Suprapubic skin (tissue), 4 donors: ENCODE results near the gene KLHDC4. TPM values are rescaled to one million over a fixed set of nuclear protein-coding genes. Genes with fewer than 3 reads are reported as not detected.

Experiments used
- DNase-seq, 2 donors: peaks; one replicate each; pipeline ENCODE4 v3.0.0-alpha.2; 2019; ENCODE audit warnings: low spot score in 2 of 2
- H3K27ac ChIP-seq: fragments of 200-600 bp; sonication (generic); one replicate; pipeline ENCODE4 v1.5.1; 2019
- H3K27me3 ChIP-seq: fragments of 200-600 bp; sonication (generic); one replicate; pipeline ENCODE4 v1.5.1; 2019
- H3K36me3 ChIP-seq: fragments of 200-600 bp; sonication (generic); one replicate; pipeline ENCODE4 v1.5.1; 2019
- H3K4me1 ChIP-seq: fragments of 200-600 bp; sonication (generic); one replicate; pipeline ENCODE4 v1.5.1; 2019
- H3K4me3 ChIP-seq: fragments of 200-600 bp; sonication (generic); one replicate; pipeline ENCODE4 v1.5.1; 2019; ENCODE audit warnings: mild to moderate bottlenecking
- H3K9me3 ChIP-seq: fragments of 200-600 bp; sonication (generic); one replicate; pipeline ENCODE4 v1.5.1; 2019
- CTCF ChIP-seq, 2 donors: fragments of 200-600 bp in 1 of 2; fragments of 450-650 bp in 1 of 2; sonication (generic) in 1 of 2; IDR thresholded peaks; one replicate each; pipeline ENCODE4 v1.5.1; 2016 to 2019; ENCODE audit warnings: antibody characterized with exemption in 2 of 2, mild to moderate bottlenecking in 1 of 2, moderate library complexity in 1 of 2
- EP300 ChIP-seq: sonication (generic); formaldehyde crosslinking; IDR thresholded peaks from one replicate; pipeline ENCODE4 v1.6.1; 2017; ENCODE audit warnings: antibody characterized with exemption
- POLR2A ChIP-seq, 2 donors: fragments of 450-650 bp; IDR thresholded peaks; one replicate each; pipeline ENCODE4 v1.6.1; 2017; ENCODE audit warnings: antibody characterized with exemption in 2 of 2, mild to moderate bottlenecking in 2 of 2, moderate library complexity in 2 of 2
- POLR2AphosphoS5 ChIP-seq, 3 donors: sonication (generic); formaldehyde crosslinking; IDR thresholded peaks; one replicate each; pipeline ENCODE4 v1.6.1; 2017; ENCODE audit warnings: antibody characterized with exemption in 3 of 3
- WGBS: methylation state at CpG from one replicate; pipeline ENCODE4 v1.1.5; 2018; 5-methylcytosine and 5-hydroxymethylcytosine counted together
- total RNA-seq, 4 donors: library from RNA; depleted of rRNA; stranded (reverse); fragments of >200 nt; gene quantifications; one replicate each; pipeline ENCODE4 v1.1.0, GENCODE V29; 2016

KLHDC4 gene
- total RNA-seq, 4 donors from 2014 or later: 26.6 to 104 (median 30.1) TPM

GRCh38 chr16:87692176-87692575, 73.6 kb downstream of the KLHDC4 start:
- no peak overlapping the region for H3K4me3 ChIP-seq
- no peaks in the 10 kb centered on the region for H3K4me1 ChIP-seq
- TF ChIP-seq EP300: no peak
- TF ChIP-seq POLR2AphosphoS5 (IDR thresholded peaks at IDR 0.05): no peak
- TF ChIP-seq POLR2A (IDR thresholded peaks at IDR 0.05): no peak
- no peak for TF ChIP-seq CTCF (IDR thresholded peaks at IDR 0.05)
- peaks cover 24% of the 10 kb centered on the region for H3K36me3 ChIP-seq
- no peaks in the 10 kb centered on the region for H3K9me3 ChIP-seq
- no peak overlapping the region for H3K27ac ChIP-seq
- 80% methylated on average over 7 of the region's 7 CpGs for WGBS
- DNase-seq: no peak
- H3K27me3 ChIP-seq: peaks cover 16% of the 10 kb centered on the region

GRCh38 chr16:87691686-87692079, 74.1 kb downstream of the KLHDC4 start:
- 55% methylated on average over 13 of the region's 14 CpGs for WGBS
- H3K27me3 ChIP-seq: peaks cover 19% of the 10 kb centered on the region

GRCh38 chr16:87690911-87691685, 74.7 kb downstream of the KLHDC4 start:
- no peaks in the 10 kb centered on the region for H3K4me1 ChIP-seq
- H3K27me3 ChIP-seq: peaks cover 22% of the 10 kb centered on the region
- DNase-seq: no peak
- WGBS: 35% methylated on average over 11 of the region's 33 CpGs
- no peak overlapping the region for H3K4me3 ChIP-seq
- TF ChIP-seq EP300: no peak
- H3K36me3 ChIP-seq: peaks cover 18% of the 10 kb centered on the region
- H3K9me3 ChIP-seq: no peaks in the 10 kb centered on the region
- no peak overlapping the region for H3K27ac ChIP-seq

More at GRCh38 chr16:87691686-87692079, 74.1 kb downstream of the KLHDC4 start:
- Histone ChIP-seq H3K4me1 (no peaks in the 10 kb centered on the region), H3K9me3 (no peaks in the 10 kb centered on the region), H3K4me3 (no peak overlapping the region), H3K36me3 (peaks cover 24% of the 10 kb centered on the region), H3K27ac (no peak overlapping the region)
- TF ChIP-seq POLR2A (IDR thresholded peaks at IDR 0.05) (no peak), POLR2AphosphoS5 (IDR thresholded peaks at IDR 0.05) (no peak), CTCF (IDR thresholded peaks at IDR 0.05) (no peak)
- DNase-seq: no peak

- H3K4me3 ChIP-seq: no peak overlapping the region
- no peaks in the 10 kb centered on the region for H3K9me3 ChIP-seq
- peaks cover 8% of the 10 kb centered on the region for H3K36me3 ChIP-seq
- H3K27ac ChIP-seq: no peak overlapping the region
- WGBS: 92% methylated on average over 31 of the region's 46 CpGs
- peaks cover 26% of the 10 kb centered on the region for H3K27me3 ChIP-seq
- H3K4me1 ChIP-seq: no peaks in the 10 kb centered on the region
- no peak for DNase-seq
- no peak for TF ChIP-seq POLR2A (IDR thresholded peaks at IDR 0.05)
Measured at GRCh38 chr16:87689956-87690465, 75.8 kb downstream of the KLHDC4 start.

- TF ChIP-seq EP300 (no peak), CTCF (IDR thresholded peaks at IDR 0.05) (no peak), POLR2A (IDR thresholded peaks at IDR 0.05) (no peak), POLR2AphosphoS5 (IDR thresholded peaks at IDR 0.05) (no peak)
- WGBS: 77% methylated on average over 20 of the region's 45 CpGs
- Histone ChIP-seq H3K9me3 (no peaks in the 10 kb centered on the region), H3K27me3 (peaks cover 34% of the 10 kb centered on the region), H3K4me1 (no peaks in the 10 kb centered on the region), H3K4me3 (no peak overlapping the region), H3K27ac (no peak overlapping the region), H3K36me3 (peaks cover 3% of the 10 kb centered on the region)
- no peak for DNase-seq
Measured at GRCh38 chr16:87688876-87689815, 76.6 kb downstream of the KLHDC4 start.
